ENCODE results near the gene ADGRG2.

DNA sequence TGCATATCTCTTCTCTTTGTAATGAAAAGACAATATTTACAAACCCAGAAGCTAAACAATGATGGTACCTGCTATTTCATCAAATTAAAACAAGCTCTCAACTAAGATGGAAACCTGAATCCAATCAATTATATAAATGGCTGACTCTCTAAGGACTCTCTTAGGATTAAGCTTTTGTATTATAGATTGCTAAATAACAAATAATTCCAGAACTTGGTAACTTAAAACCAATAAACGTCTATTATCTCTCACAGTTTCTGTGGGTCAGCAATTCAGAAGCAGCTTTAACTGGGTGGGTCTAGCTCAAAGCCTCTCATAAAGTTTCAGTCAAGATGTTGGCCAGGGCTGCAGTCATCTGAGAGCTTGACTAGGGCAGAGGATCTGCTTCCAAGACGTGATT, 150.8 kb downstream of the ADGRG2 start:
- TF ChIP-seq, protein P1, sequence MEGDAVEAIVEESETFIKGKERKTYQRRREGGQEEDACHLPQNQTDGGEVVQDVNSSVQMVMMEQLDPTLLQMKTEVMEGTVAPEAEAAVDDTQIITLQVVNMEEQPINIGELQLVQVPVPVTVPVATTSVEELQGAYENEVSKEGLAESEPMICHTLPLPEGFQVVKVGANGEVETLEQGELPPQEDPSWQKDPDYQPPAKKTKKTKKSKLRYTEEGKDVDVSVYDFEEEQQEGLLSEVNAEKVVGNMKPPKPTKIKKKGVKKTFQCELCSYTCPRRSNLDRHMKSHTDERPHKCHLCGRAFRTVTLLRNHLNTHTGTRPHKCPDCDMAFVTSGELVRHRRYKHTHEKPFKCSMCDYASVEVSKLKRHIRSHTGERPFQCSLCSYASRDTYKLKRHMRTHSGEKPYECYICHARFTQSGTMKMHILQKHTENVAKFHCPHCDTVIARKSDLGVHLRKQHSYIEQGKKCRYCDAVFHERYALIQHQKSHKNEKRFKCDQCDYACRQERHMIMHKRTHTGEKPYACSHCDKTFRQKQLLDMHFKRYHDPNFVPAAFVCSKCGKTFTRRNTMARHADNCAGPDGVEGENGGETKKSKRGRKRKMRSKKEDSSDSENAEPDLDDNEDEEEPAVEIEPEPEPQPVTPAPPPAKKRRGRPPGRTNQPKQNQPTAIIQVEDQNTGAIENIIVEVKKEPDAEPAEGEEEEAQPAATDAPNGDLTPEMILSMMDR (IDR thresholded peaks at IDR 0.05): no peak
- no peak for TF ChIP-seq POLR2A (IDR thresholded peaks at IDR 0.05)

Data from adrenal gland (tissue), 5 donors.